GM19099 (cell line): Measurements from ENCODE around the gene PROB1.

Experiments
- POLR2A ChIP-seq: IDR thresholded peaks from 3 replicates; pipeline ENCODE4 v1.6.1; 2011; ENCODE audit warnings: low read depth; ENCODE audit not compliant: insufficient read length; ENCODE audit errors: extremely low read depth

Gene PROB1

GRCh38 chr5:139416651-139417050 lies 21.7 kb upstream of the PROB1 start:
- TF ChIP-seq POLR2A: no peak

- no peak for TF ChIP-seq POLR2A
These were observed 21.0 kb upstream of the PROB1 start for GRCh38 chr5:139415869-139416268.

- no peak for TF ChIP-seq POLR2A
These were observed 20.4 kb upstream of the PROB1 start for GRCh38 chr5:139415221-139415861.

GRCh38 chr5:139414581-139415130 lies 19.8 kb upstream of the PROB1 start:
- no peak for TF ChIP-seq POLR2A

GRCh38 chr5:139413963-139414362 lies 19.1 kb upstream of the PROB1 start:
- TF ChIP-seq POLR2A: no peak

- TF ChIP-seq POLR2A: no peak
These were observed 18.2 kb upstream of the PROB1 start for GRCh38 chr5:139413153-139413552.

- no peak for TF ChIP-seq POLR2A
These were observed 16.3 kb upstream of the PROB1 start for GRCh38 chr5:139410993-139411828.

GRCh38 chr5:139410121-139410992 lies 15.5 kb upstream of the PROB1 start:
- no peak for TF ChIP-seq POLR2A

- no peak for TF ChIP-seq POLR2A
These were observed 13.3 kb upstream of the PROB1 start for GRCh38 chr5:139408191-139408590.

- TF ChIP-seq POLR2A: no peak
These were observed 12.6 kb upstream of the PROB1 start for GRCh38 chr5:139407517-139407916.

GRCh38 chr5:139406963-139407362 lies 12.1 kb upstream of the PROB1 start:
- no peak for TF ChIP-seq POLR2A

GRCh38 chr5:139404484-139404840 lies 9.6 kb upstream of the PROB1 start:
- no peak for TF ChIP-seq POLR2A

- TF ChIP-seq POLR2A: peak; percentile 58
These were observed 9.0 kb upstream of the PROB1 start, which contains the start of gene SPATA24 for GRCh38 chr5:139403787-139404483. Gene SPATA24, minus strand, starts transcription at chr5:139404089. Its CDS starts 29 bp downstream, at chr5:139404060.

GRCh38 chr5:139403418-139403786 lies 8.5 kb upstream of the PROB1 start:
- TF ChIP-seq POLR2A: no peak
